Thyroid gland (tissue), 4 donors: ENCODE results near the gene ADAP1.

Experiments used
- CTCF ChIP-seq, 6 experiments: fragments of 200-600 bp in 3 of 6; fragments of 450-650 bp in 3 of 6; sonication (generic) in 3 of 6; IDR thresholded peaks; one replicate each; pipeline ENCODE4 v1.5.1; 2016 to 2019; ENCODE audit warnings: antibody characterized with exemption in 6 of 6, mild to moderate bottlenecking in 2 of 6, inconsistent platforms in 1 of 6, moderate library complexity in 1 of 6
- POLR2A ChIP-seq, 2 donors: fragments of 450-650 bp; IDR thresholded peaks; one replicate each; pipeline ENCODE4 v1.6.1; 2017; ENCODE audit warnings: antibody characterized with exemption in 2 of 2, mild to moderate bottlenecking in 2 of 2, moderate library complexity in 1 of 2

- no peak for TF ChIP-seq POLR2A (IDR thresholded peaks at IDR 0.05)
- no peak for TF ChIP-seq CTCF (IDR thresholded peaks at IDR 0.05)
These were observed 72.0 kb downstream of the ADAP1 start for GRCh38 chr7:882336-883035.
